Urinary bladder (tissue), 4 donors: Measurements from ENCODE around the gene QKI. TPM values are rescaled to one million over a fixed set of nuclear protein-coding genes. Genes with fewer than 3 reads are reported as not detected.

Experiments
- DNase-seq: peaks from one replicate; pipeline ENCODE4 v3.0.0-alpha.2; 2015; ENCODE audit errors: extremely low spot score
- H3K27ac ChIP-seq: one replicate; pipeline ENCODE4 v1.5.1; 2013; ENCODE audit warnings: low read depth, mild to moderate bottlenecking, moderate library complexity
- H3K36me3 ChIP-seq: one replicate; pipeline ENCODE4 v1.6.1; 2013; ENCODE audit warnings: mild to moderate bottlenecking, moderate library complexity; ENCODE audit not compliant: insufficient read depth
- H3K4me1 ChIP-seq: one replicate; pipeline ENCODE4 v1.6.1; 2013; ENCODE audit warnings: mild to moderate bottlenecking, moderate library complexity; ENCODE audit not compliant: insufficient read depth
- H3K4me3 ChIP-seq: one replicate; pipeline ENCODE4 v1.5.1; 2013; ENCODE audit warnings: low read depth, low read length
- WGBS: extraction: QIAGEN DNeasy Blood & Tissue Kit; methylation state at CpG from one replicate; pipeline ENCODE4 v1.1.7; 2013; 5-methylcytosine and 5-hydroxymethylcytosine counted together
- polyA plus RNA-seq: library from polyadenylated mRNA; stranded (reverse); fragments of 200-250 nt; gene quantifications from one replicate; pipeline ENCODE4 v1.2.3, GENCODE V29; 2013
- total RNA-seq: library from RNA; depleted of rRNA; stranded (reverse); fragments of >200 nt; gene quantifications from one replicate; pipeline ENCODE4 v1.2.3, GENCODE V29; 2014
- donor health status: healthy with polysubstance abuse.
- donor health status: healthy.

Gene QKI
- total and polyA plus RNA-seq, 2 donors: 72.2 to 185 TPM

DNA sequence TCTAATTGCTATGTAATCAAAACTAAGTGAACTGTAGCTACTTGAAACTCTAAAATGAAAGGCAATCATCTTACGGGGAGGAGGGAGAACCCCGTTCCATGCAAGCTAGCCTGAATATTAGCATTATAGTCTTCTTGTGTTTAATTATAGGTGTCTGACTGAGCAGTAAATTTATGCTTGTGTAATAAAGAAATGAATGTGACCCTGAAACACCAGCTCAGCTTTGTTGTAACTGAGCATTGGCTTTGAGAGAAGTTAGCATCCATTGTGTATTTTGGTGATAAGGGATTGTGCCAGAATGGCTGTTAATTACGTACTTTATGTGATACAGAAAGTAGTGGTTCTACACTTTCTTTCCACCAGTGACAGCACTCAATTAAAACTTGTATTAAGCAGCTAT lies 86.9 kb downstream of the QKI start:
- H3K4me3 ChIP-seq: no peak overlapping the region
- no peak overlapping the region for H3K27ac ChIP-seq
- WGBS: 81% methylated on average over 3 of the region's 3 CpGs

DNA sequence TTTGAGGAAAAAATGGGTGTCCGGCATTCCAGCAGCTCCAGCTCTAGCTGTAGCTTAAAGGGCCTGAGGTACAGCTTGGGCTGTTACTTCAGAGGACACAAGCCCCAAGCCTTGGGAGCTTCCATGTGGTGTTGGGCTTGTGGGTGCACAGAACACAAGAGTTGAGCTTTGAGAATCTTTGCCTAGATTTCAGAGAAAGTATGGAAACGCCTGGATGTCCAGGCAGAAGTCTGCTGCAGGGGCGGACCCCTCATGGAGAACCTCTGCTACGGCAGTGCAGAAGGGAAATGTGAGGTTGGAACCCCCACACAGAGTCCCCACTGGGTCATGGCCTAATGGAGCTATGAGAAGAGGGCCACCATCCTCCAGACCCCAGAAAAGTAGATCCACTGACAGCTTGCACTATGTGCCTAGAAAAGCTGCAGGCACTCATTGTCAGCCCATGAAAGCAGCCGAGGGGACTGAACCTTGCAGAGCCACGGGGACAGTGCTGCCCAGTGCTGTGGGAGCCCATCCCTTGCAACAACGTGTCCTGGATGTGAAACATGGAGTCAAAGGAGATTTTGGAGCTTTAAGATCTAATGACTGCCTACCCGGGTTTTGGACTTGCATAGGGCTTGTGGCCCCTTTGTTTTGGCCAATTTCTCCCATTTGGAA lies 90.6 kb downstream of the QKI start:
- Histone ChIP-seq H3K4me3 (no peak overlapping the region), H3K4me1 (no peaks in the 10 kb centered on the region), H3K27ac (no peak overlapping the region), H3K36me3 (no peaks in the 10 kb centered on the region)
- WGBS: 91% methylated on average over 8 of the region's 8 CpGs
- DNase-seq: no peak

More for the DNA sequence above, 86.9 kb downstream of the QKI start:
- DNase-seq: no peak
- Histone ChIP-seq H3K36me3 (no peaks in the 10 kb centered on the region), H3K4me1 (no peaks in the 10 kb centered on the region)

DNA sequence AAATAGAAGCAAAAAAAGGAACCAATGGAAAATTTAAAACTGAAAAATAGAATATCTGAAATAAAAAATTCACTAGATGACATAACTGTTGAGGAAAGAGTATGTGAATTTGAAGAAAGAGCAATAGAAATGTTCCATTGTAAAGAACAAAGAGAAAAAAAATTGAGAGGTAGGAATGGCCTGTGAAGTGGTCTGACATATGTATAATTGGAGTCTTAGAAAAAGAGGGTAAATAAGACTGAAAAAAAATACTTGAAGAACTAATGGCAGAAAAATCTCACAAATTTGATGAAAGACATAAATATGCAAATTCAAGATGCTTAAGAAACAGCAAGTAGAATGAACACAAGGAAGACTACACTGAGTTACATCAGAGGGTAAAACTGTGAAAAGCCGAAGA lies 93.4 kb downstream of the QKI start:
- no peak for DNase-seq
- Histone ChIP-seq H3K4me1 (no peaks in the 10 kb centered on the region), H3K36me3 (no peaks in the 10 kb centered on the region), H3K27ac (no peak overlapping the region), H3K4me3 (no peak overlapping the region)
- 98% methylated on average over 1 of the region's 1 CpG for WGBS

DNA sequence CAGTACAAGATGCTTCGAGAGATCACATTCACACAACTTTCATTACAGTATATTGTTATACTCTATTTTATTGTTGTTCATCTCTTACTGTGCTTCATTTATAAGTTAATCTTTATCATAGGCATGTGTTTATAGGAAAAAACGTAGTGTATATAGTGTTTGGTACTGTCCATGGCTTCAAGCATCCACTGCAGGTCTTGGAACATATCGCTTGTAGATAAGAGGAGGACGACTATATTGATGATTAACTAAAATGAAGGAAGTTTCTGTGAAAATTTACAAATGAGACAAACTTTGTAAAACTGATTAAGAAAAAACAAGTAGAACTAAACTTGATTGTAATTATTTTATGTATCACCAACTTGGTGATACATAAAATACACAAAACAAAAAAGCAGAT lies 98.5 kb downstream of the QKI start:
- H3K4me3 ChIP-seq: no peak overlapping the region
- DNase-seq: no peak
- WGBS: 74% methylated on average over 4 of the region's 4 CpGs
- no peaks in the 10 kb centered on the region for H3K36me3 ChIP-seq
- no peaks in the 10 kb centered on the region for H3K4me1 ChIP-seq
- H3K27ac ChIP-seq: no peak overlapping the region

DNA sequence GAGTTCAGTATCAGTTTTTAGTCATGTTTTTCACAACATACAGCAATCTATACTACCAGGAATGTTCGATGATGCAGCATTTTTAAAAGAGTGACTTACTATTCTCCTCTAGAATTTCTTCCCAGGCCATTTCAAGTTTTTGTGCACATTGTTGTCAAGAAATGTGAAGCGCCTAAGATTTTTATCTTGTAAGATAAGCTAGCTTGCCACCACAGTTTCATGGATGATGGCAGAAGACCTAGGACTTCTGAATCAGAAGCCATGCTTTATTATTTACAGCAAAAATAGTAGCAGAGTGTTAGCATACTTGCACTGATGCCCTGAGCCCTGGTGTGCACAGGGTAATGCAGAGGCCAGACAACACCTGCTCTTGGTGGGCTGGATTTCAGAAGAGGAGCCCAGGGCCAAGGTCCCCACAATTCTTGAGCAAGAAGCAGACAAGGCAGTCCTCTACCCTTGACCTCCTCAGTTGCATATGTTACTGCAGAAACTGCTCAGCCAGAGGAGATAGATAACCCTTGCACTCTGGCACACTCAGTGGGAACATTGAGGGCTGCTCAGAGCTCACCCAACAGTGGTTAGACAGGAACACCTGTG lies 99.2 kb downstream of the QKI start:
- Histone ChIP-seq H3K4me1 (no peaks in the 10 kb centered on the region), H3K27ac (no peak overlapping the region), H3K36me3 (no peaks in the 10 kb centered on the region), H3K4me3 (no peak overlapping the region)
- no peak for DNase-seq
- 87% methylated on average over 2 of the region's 2 CpGs for WGBS

DNA sequence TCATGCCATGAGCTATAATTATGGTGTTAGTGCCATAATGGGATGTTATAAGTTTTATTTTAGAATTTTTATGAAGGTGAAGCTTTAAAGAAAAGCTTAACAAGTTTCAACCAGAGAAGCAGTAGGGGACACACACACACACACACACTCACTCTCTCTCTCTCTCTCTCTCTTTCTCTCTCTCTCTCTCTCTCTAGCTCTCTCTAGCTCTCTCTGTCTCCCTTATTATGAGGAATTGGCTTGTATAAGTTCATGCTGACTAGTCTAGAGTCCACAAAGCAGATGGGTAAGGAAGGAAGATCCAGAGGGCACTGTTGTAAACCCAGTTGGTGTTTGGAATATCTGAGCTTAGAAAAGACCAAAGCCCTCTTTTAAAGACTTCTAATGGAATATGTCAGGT lies 102.4 kb downstream of the QKI start:
- DNase-seq: no peak
- H3K4me1 ChIP-seq: no peaks in the 10 kb centered on the region
- no peak overlapping the region for H3K27ac ChIP-seq
- no peak overlapping the region for H3K4me3 ChIP-seq
- H3K36me3 ChIP-seq: no peaks in the 10 kb centered on the region

DNA sequence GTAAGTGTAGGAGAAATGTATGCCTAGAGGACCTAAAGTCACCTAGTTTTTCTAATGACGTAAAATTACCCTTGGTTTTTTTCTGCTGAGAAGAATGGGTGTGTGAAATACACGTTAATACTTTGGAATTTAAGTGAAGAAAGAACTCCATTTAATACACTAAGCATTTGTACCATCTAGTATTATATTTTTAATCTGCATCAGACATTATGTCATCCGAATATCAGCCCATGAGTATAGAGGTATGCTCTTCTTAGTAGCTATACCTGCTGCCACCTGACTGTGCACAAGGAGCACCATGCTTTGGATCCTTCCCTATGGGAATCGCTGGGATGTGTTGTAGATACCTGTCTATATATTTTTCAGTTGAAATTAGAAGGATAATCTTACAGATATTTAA lies 106.4 kb downstream of the QKI start:
- H3K4me1 ChIP-seq: no peaks in the 10 kb centered on the region
- DNase-seq: no peak
- WGBS: 93% methylated on average over 4 of the region's 4 CpGs
- H3K36me3 ChIP-seq: no peaks in the 10 kb centered on the region
- H3K4me3 ChIP-seq: no peak overlapping the region
- no peak overlapping the region for H3K27ac ChIP-seq

DNA sequence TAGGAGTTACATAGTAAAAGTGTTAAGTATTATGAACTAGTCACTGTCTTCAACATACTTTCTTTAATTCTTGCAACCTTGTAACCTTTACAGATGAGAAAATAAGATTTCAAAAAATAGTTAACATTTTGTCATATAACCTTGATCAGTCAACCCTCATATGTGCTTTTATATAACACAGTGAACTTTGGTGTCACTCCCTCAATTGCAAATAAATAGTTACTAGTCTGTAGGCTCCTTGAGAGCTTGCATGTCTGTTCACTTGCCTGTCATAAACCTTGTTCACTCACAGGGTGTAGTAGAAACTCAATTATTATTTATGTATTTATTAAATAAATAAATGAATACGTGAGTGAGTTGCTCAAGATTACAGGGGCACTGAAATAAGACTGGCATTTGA lies 107.5 kb downstream of the QKI start:
- 70% methylated on average over 1 of the region's 1 CpG for WGBS
- no peak overlapping the region for H3K27ac ChIP-seq
- no peak for DNase-seq
- H3K36me3 ChIP-seq: no peaks in the 10 kb centered on the region
- no peak overlapping the region for H3K4me3 ChIP-seq
- H3K4me1 ChIP-seq: no peaks in the 10 kb centered on the region

DNA sequence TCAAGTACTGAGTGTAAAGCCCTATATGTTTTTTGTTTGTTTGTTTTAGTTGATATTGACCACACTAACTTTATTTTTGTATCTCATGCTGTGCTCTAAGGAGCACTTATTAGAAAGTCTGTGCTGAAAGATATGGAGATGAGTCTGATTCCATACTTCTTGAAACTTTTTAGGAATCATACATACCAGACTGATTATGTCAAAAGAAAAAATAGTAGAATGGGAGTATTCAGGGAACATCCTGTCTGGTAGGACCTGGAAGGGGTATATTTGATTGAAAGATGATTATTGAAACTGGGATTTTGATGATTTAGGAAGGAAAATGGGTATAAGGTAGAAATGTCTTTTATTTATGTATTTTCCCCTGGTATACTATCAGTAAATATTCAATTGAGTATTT lies 111.4 kb downstream of the QKI start:
- H3K4me3 ChIP-seq: no peak overlapping the region
- H3K36me3 ChIP-seq: no peaks in the 10 kb centered on the region
- no peak overlapping the region for H3K27ac ChIP-seq
- DNase-seq: no peak
- H3K4me1 ChIP-seq: no peaks in the 10 kb centered on the region

DNA sequence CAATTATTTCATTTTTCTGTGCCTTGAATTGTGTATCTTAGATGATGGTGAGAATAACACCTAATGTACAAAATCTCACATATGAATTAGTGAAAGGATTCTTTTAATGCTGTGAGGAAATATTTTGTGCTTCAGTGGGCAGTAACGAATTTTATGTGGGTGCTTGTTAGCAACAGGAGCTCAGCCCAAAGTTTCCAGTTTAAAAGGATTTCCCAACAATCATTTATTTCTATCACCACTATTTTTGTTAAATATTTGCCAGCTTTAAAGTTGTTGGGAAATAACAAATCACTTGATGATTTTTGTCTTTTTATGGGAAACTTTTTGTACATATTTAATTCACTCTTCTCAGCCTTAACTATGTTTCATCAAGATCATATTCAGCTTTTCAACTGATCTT lies 111.8 kb downstream of the QKI start:
- WGBS: 56% methylated on average over 1 of the region's 1 CpG
- DNase-seq: no peak
- H3K27ac ChIP-seq: no peak overlapping the region
- no peak overlapping the region for H3K4me3 ChIP-seq
- no peaks in the 10 kb centered on the region for H3K36me3 ChIP-seq
- peaks cover 3% of the 10 kb centered on the region for H3K4me1 ChIP-seq

DNA sequence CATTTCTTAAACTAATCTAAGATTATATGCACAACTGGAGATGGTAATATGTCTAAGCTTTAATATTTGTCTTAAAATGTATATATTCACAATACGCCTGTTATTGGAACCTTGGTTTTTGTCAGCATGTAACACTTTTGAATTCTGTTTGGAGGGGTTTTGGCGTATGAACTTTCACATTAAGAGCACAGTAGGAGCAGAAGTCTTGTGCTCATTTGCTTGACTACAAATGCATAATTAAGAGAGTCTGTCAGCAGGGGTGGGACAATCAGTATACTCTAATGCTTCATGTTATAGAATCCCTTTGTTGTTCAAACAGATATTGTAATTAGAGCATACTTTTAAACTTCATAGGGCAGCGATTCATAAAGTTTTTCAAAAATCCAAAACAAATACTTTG lies 112.8 kb downstream of the QKI start:
- no peak for DNase-seq
- H3K27ac ChIP-seq: no peak overlapping the region
- 96% methylated on average over 3 of the region's 3 CpGs for WGBS
- no peak overlapping the region for H3K4me3 ChIP-seq
- peaks cover 3% of the 10 kb centered on the region for H3K4me1 ChIP-seq
- no peaks in the 10 kb centered on the region for H3K36me3 ChIP-seq

DNA sequence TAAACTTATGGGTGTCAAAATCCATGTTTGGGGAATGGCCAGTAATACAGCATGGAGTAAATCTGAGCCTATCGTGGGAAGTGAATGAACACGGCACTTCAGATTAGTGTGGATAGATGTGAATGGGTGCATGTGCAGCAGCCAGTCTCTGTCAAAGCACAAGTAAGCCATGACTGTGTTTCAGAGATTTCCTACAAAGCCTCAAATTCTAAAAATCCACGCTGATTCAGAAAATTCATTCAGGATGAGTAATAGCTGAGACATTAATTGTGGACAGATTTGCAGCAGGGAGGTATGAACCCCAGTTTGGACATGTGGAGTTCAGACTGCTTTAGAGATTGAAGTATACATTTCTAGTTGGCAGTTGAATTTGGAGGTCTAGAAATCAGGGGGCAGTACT lies 115.1 kb downstream of the QKI start:
- peaks cover 3% of the 10 kb centered on the region for H3K4me1 ChIP-seq
- no peak overlapping the region for H3K27ac ChIP-seq
- H3K36me3 ChIP-seq: no peaks in the 10 kb centered on the region
- no peak for DNase-seq
- H3K4me3 ChIP-seq: no peak overlapping the region
- 40% methylated on average over 3 of the region's 3 CpGs for WGBS

DNA sequence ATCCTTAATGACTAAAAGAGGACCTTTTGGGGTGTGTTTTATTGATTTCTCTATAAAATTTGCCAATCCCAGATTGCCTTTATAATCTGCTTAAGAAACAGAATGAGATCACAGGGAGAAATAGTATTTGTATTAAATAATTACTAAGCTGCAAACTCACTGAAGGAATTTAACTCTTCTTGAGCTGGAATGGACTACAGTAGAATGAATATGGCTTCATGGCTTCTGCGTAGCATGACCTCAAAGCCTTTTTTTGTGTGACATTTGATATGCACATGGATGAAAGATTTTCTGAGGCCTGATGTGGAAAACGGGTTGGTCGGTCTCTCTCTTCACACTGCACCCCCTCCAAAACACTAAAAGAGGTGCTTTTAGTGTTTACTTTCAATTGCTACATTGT lies 115.9 kb downstream of the QKI start:
- 84% methylated on average over 3 of the region's 3 CpGs for WGBS
- H3K27ac ChIP-seq: no peak overlapping the region
- peaks cover 3% of the 10 kb centered on the region for H3K4me1 ChIP-seq
- no peak overlapping the region for H3K4me3 ChIP-seq
- H3K36me3 ChIP-seq: no peaks in the 10 kb centered on the region
- DNase-seq: no peak

DNA sequence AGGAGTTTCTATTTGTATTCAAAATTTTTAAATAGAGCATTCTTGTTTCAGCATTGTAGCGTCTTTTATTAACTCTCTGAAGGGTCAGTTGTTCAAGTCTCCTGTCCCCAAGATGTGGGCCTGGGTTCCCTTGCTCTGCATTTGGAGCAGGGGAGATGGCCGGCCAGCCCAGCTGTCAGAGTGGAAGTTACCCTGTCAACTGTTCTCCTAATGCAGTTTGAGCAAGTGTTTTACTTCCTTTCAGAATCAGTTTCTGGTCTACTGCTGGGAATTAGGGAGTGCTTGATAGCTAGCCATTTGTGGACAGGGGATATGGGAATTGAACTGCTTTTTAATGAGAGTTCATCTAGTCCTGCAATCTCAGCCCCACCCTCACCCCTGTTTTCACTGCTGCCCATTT lies 116.6 kb downstream of the QKI start:
- no peak for DNase-seq
- peaks cover 3% of the 10 kb centered on the region for H3K4me1 ChIP-seq

More for the DNA sequence above, 116.6 kb downstream of the QKI start:
- Histone ChIP-seq H3K27ac (no peak overlapping the region), H3K4me3 (no peak overlapping the region), H3K36me3 (no peaks in the 10 kb centered on the region)
- WGBS: 80% methylated on average over 2 of the region's 2 CpGs
